GM12892 (cell line): ENCODE results near the gene FGGY.

Experiments
- POLR2A ChIP-seq: IDR thresholded peaks from 2 replicates; pipeline ENCODE4 v1.6.1; 2011; ENCODE audit warnings: low read depth, low read length, control low read depth
- TAF1 ChIP-seq: IDR thresholded peaks from 2 replicates; pipeline ENCODE4 v1.6.1; 2011; ENCODE audit warnings: low read depth, mild to moderate bottlenecking, control low read depth, low read length, borderline replicate concordance

GRCh38 chr1:59410457-59410856, 113.6 kb downstream of the FGGY start:
- TF ChIP-seq POLR2A (no peak), TAF1 (no peak)
